ENCODE measurements around the gene ASIC1.

GRCh38 chr12:50032515-50032853 lies 24.9 kb upstream of the ASIC1 start:
- TF ChIP-seq, protein P1, sequence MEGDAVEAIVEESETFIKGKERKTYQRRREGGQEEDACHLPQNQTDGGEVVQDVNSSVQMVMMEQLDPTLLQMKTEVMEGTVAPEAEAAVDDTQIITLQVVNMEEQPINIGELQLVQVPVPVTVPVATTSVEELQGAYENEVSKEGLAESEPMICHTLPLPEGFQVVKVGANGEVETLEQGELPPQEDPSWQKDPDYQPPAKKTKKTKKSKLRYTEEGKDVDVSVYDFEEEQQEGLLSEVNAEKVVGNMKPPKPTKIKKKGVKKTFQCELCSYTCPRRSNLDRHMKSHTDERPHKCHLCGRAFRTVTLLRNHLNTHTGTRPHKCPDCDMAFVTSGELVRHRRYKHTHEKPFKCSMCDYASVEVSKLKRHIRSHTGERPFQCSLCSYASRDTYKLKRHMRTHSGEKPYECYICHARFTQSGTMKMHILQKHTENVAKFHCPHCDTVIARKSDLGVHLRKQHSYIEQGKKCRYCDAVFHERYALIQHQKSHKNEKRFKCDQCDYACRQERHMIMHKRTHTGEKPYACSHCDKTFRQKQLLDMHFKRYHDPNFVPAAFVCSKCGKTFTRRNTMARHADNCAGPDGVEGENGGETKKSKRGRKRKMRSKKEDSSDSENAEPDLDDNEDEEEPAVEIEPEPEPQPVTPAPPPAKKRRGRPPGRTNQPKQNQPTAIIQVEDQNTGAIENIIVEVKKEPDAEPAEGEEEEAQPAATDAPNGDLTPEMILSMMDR (IDR thresholded peaks at IDR 0.05): no peak
- no peak for TF ChIP-seq POLR2AphosphoS5 (IDR thresholded peaks at IDR 0.05)
